Ovary (tissue), 9 donors: Measurements from ENCODE around the gene CSH2. TPM values are rescaled to one million over a fixed set of nuclear protein-coding genes. Genes with fewer than 3 reads are reported as not detected.

Experiments used
- DNase-seq, 5 donors: peaks; one replicate each; pipeline ENCODE4 v3.0.0-alpha.2; 2019 to 2020
- H3K27ac ChIP-seq, 2 donors: fragments of 200-600 bp; one replicate each; pipeline versions ENCODE4 v1.5.1 to v1.8.0; 2019 to 2022
- H3K27me3 ChIP-seq: fragments of 200-600 bp; one replicate; pipeline ENCODE4 v1.8.0; 2022
- H3K36me3 ChIP-seq: fragments of 200-600 bp; sonication (generic); one replicate; pipeline ENCODE4 v1.5.1; 2019
- H3K4me1 ChIP-seq: one replicate; pipeline ENCODE4 v1.8.1; 2013; ENCODE audit warnings: mild to moderate bottlenecking, moderate library complexity; ENCODE audit not compliant: insufficient read depth
- H3K4me3 ChIP-seq: fragments of 200-600 bp; sonication (generic); one replicate; pipeline ENCODE4 v1.5.1; 2017
- H3K9me3 ChIP-seq, 2 donors: fragments of 200-600 bp in 1 of 2; sonication (generic) in 1 of 2; one replicate each; pipeline versions ENCODE4 v1.5.1 to v1.8.1; 2013 to 2019; ENCODE audit warnings: mild to moderate bottlenecking in 1 of 2, moderate library complexity in 1 of 2
- CTCF ChIP-seq, 3 donors: fragments of 450-650 bp in 2 of 3; fragments of 200-600 bp in 1 of 3; IDR thresholded peaks; one replicate each; pipeline versions ENCODE4 v1.5.1 to v1.8.0; 2016 to 2022; ENCODE audit warnings: antibody characterized with exemption in 3 of 3, mild to moderate bottlenecking in 1 of 3
- EP300 ChIP-seq: sonication (generic); formaldehyde crosslinking; IDR thresholded peaks from one replicate; pipeline ENCODE4 v1.6.1; 2017; ENCODE audit warnings: antibody characterized with exemption
- POLR2A ChIP-seq: fragments of 450-650 bp; IDR thresholded peaks from one replicate; pipeline ENCODE4 v1.6.1; 2017; ENCODE audit warnings: antibody characterized with exemption, mild to moderate bottlenecking, moderate library complexity
- WGBS, 3 donors: extraction: QIAGEN DNeasy Blood & Tissue Kit in 1 of 3; methylation state at CpG; one replicate each; pipeline versions ENCODE4 v1.1.5 to v1.1.7; 2013 to 2017; 5-methylcytosine and 5-hydroxymethylcytosine counted together
- intact Hi-C, 4 donors: fragments of 100-400 bp; cut with DNase I; formaldehyde crosslinking; loops; one replicate each; pipeline versions ENCODE4 v1.11.0 to v1.15.1; 2022 to 2023
- polyA plus RNA-seq, 2 donors: library from polyadenylated mRNA; stranded (reverse); fragments of 200-250 nt in 1 of 2; fragments of 350-450 nt in 1 of 2; fragmentation: Illumina TruSeq in 1 of 2; extraction: RNeasy Lipid Tissue Mini Kit (QIAGEN cat#74804) in 1 of 2; gene quantifications; one replicate each; pipeline ENCODE4 v1.2.3, GENCODE V29; 2013 to 2014
- total RNA-seq, 7 donors: library from RNA; depleted of rRNA in 2 of 7; stranded (reverse); fragments of >200 nt in 2 of 7; fragmentation: NEBNext Ultra II Directional in 3 of 7; extraction: Animal tissue kit (Norgen Biotek cat#: 25700) in 3 of 7; gene quantifications; one replicate each; pipeline versions ENCODE4 v1.1.0 to v1.2.4, GENCODE V29; 2016 to 2023
- donor health status: DM: no; HTN: no; CAD: no; lungs with moderate emphysema.
- donor health status: DM: no; HTN: no; CAD: no.
- donor health status: Bipolar disorder and iron deficiency.
- donor health status: DM: yes; HTN: yes; CAD: no.
- donor health status: DM: no; HTN: no; CAD: no.
- donor health status: DM: yes; HTN: yes; CAD: no.

CSH2 gene
- total and polyA plus RNA-seq, 9 donors = not detected

- H3K36me3 ChIP-seq = no peaks in the 10 kb centered on the region
- 86 to 91% (median 86%) methylated on average over 15 of the region's 15 CpGs for WGBS, 3 donors
- H3K27ac ChIP-seq = no peak overlapping the region
Observed at GRCh38 chr17:63833741-63834373, 39.6 kb downstream of the CSH2 start.

GRCh38 chr17:63833026-63833740 is 40.3 kb downstream of the CSH2 start:
- TF ChIP-seq POLR2A (no peak), EP300 (no peak), CTCF (IDR thresholded peaks at IDR 0.05) (no peak)
- Histone ChIP-seq H3K4me3 (no peak overlapping the region), H3K9me3 (no peaks in the 10 kb centered on the region), H3K36me3 (no peaks in the 10 kb centered on the region), H3K27me3 (no peaks in the 10 kb centered on the region), H3K4me1 (peaks cover 4% of the 10 kb centered on the region), H3K27ac (no peak overlapping the region)
- no peak for DNase-seq
- 73 to 76% (median 75%) methylated on average over 13 to 14 of the region's 14 CpGs for WGBS, 3 donors
- intact Hi-C loops = loop anchor here in 1 of 4 donors (10.0 kb wide), 1 partner anchor 58 kb away; the partner anchor contains the start of genes CCDC47 and DDX42

More at GRCh38 chr17:63833741-63834373, 39.6 kb downstream of the CSH2 start:
- intact Hi-C loops = loop anchor here in 1 of 4 donors (10.0 kb wide), 1 partner anchor 59 kb away; the partner anchor contains the start of genes CCDC47 and DDX42
- H3K4me1 ChIP-seq = peaks cover 6% of the 10 kb centered on the region
- H3K27me3 ChIP-seq = no peaks in the 10 kb centered on the region
- H3K9me3 ChIP-seq = no peaks in the 10 kb centered on the region
- no peak for DNase-seq
- no peak overlapping the region for H3K4me3 ChIP-seq
- TF ChIP-seq CTCF (IDR thresholded peaks at IDR 0.05) = no peak
- no peak for TF ChIP-seq POLR2A
- TF ChIP-seq EP300 = no peak

- H3K36me3 ChIP-seq = no peaks in the 10 kb centered on the region
- H3K27me3 ChIP-seq = no peaks in the 10 kb centered on the region
- no peak overlapping the region for H3K27ac ChIP-seq
- DNase-seq = no peak
- 67 to 77% (median 75%) methylated on average over 2 of the region's 2 CpGs for WGBS, 3 donors
- H3K4me1 ChIP-seq = peaks cover 3% of the 10 kb centered on the region
- H3K4me3 ChIP-seq = no peak overlapping the region
- TF ChIP-seq CTCF (IDR thresholded peaks at IDR 0.05) (no peak), EP300 (no peak), POLR2A (no peak)
- intact Hi-C loops = loop anchor here in 1 of 4 donors (10.0 kb wide), 1 partner anchor 58 kb away; the partner anchor contains the start of genes CCDC47 and DDX42
- no peaks in the 10 kb centered on the region for H3K9me3 ChIP-seq
Observed at GRCh38 chr17:63832455-63832854, 41.0 kb downstream of the CSH2 start.

GRCh38 chr17:63832014-63832413 is 41.5 kb downstream of the CSH2 start:
- DNase-seq = no peak
- Histone ChIP-seq H3K27ac (no peak overlapping the region), H3K4me3 (no peak overlapping the region), H3K36me3 (no peaks in the 10 kb centered on the region), H3K27me3 (no peaks in the 10 kb centered on the region), H3K4me1 (peaks cover 3% of the 10 kb centered on the region), H3K9me3 (no peaks in the 10 kb centered on the region)
- intact Hi-C loops = loop anchor here in 1 of 4 donors (10.0 kb wide), 1 partner anchor 57 kb away; the partner anchor contains the start of genes CCDC47 and DDX42
- 74 to 83% (median 81%) methylated on average over 5 of the region's 5 CpGs for WGBS, 3 donors
- TF ChIP-seq POLR2A (no peak), EP300 (no peak), CTCF (IDR thresholded peaks at IDR 0.05) (no peak)
